IgD-negative memory B cell (primary cell): ENCODE results near the gene RNFT2. TPM values are rescaled to one million over a fixed set of nuclear protein-coding genes. Genes with fewer than 3 reads are reported as not detected.
"Not testable (repeated sequence)": the region's sequence is repeated elsewhere in the genome, so short reads cannot be mapped to it uniquely, and the experiment has no call there.

ENCODE experiments used
- H3K27ac Mint-ChIP-seq, 3 donors: one replicate each; pipeline ENCODE4 v1.8.0; 2020 to 2022; ENCODE audit warnings: mild to moderate bottlenecking in 3 of 3, mixed read lengths in 3 of 3, moderate library complexity in 1 of 3
- H3K27me3 Mint-ChIP-seq: one replicate; pipeline ENCODE4 v1.8.0; 2021; ENCODE audit warnings: mixed read lengths
- H3K36me3 Mint-ChIP-seq: one replicate; pipeline ENCODE4 v1.8.0; 2020; ENCODE audit warnings: mild to moderate bottlenecking, mixed read lengths
- H3K4me1 Mint-ChIP-seq, 3 donors: one replicate each; pipeline ENCODE4 v1.8.0; 2020 to 2022; ENCODE audit warnings: mixed read lengths in 3 of 3, mild to moderate bottlenecking in 1 of 3
- H3K4me3 Mint-ChIP-seq, 4 donors: one replicate each; pipeline ENCODE4 v1.8.0; 2020 to 2022; ENCODE audit warnings: mild to moderate bottlenecking in 4 of 4, mixed read lengths in 4 of 4, moderate library complexity in 3 of 4
- H3K9me3 Mint-ChIP-seq, 3 donors: one replicate each; pipeline ENCODE4 v1.8.0; 2020 to 2021; ENCODE audit warnings: mixed read lengths in 3 of 3, mild to moderate bottlenecking in 1 of 3
- polyA plus RNA-seq: library from polyadenylated mRNA; unstranded; fragments of 300-500 nt; fragmentation: Illumina TruSeq; gene quantifications from one replicate; pipeline ENCODE4 v1.2.3, GENCODE V29; 2021

RNFT2 gene
- polyA plus RNA-seq, 1 donor from 2014 or later: 3.3 TPM

DNA sequence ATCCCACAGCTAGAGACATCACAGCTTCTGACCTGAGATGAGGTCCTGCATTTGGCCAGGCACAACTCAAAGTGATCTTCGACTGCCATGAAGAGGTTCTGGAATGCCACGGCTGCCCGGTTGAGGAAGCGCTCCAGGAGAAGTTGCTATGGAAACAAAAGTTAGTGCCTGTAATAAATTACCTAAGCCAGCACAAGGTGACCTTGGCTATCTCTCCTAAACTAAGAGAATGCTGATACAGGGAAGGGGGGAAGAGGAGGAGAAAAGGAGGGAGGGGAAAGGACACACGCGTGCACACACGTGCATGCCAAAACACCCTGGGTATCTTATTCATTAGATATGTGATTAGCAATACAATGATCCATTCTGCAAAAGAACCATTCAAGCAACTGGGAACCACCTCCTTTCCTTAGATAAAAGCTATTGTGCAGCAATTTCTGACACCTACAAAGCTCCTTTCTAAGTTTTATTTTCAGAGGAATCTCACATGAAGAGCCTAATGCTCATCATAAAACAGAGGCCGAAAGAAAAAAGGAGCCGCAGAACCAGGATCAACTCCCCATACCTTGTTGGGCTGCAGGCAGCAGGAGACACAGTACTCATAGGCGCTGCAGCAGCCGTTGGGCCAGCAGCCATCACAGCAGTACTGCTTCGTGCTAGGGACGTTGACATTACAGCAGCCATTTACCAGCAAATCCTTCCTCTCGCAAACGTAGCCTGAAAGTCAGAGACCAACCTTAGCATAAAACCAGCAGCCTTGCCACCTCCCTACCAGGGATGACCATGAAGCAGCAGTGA, 18.2 kb upstream of the RNFT2 start:
- peaks cover 5% of the 10 kb centered on the region for H3K36me3 Mint-ChIP-seq
- H3K27me3 Mint-ChIP-seq: no peaks in the 10 kb centered on the region
- no peak overlapping the region for H3K4me3 Mint-ChIP-seq
- H3K4me1 Mint-ChIP-seq: peaks cover 10 to 21% (median 20%) of the 10 kb centered on the region in 3 donors
- H3K9me3 Mint-ChIP-seq: no peaks in the 10 kb centered on the region
- peak overlapping the region in 2 of 3 donors; percentile 33 to 52 for H3K27ac Mint-ChIP-seq

DNA sequence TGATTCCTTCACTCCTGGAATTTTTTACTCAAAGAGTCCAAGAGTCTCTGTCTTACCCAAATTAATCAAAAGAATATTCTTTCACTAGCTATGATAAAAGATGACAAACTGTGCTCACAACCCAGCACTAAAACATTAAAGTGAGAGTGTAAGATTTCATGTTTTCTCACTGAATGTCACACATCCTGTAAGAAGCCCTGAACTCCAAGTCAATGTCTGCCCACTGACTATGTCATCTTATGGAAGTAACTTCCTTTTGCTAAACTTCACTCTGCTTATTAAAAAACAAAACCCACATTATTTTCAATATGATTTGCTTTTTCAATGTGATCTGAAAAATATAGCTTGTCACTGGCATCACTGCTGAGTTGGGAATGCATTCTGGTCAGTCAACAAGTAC, 15.9 kb upstream of the RNFT2 start:
- Mint-ChIP-seq H3K9me3 (no peaks in the 10 kb centered on the region), H3K27me3 (no peaks in the 10 kb centered on the region), H3K4me3 (no peak overlapping the region), H3K36me3 (peaks cover 5% of the 10 kb centered on the region), H3K4me1 (peaks cover 17 to 30% (median 25%) of the 10 kb centered on the region in 3 donors), H3K27ac (peak overlapping the region in 2 of 3 donors; percentile 10 to 80)

DNA sequence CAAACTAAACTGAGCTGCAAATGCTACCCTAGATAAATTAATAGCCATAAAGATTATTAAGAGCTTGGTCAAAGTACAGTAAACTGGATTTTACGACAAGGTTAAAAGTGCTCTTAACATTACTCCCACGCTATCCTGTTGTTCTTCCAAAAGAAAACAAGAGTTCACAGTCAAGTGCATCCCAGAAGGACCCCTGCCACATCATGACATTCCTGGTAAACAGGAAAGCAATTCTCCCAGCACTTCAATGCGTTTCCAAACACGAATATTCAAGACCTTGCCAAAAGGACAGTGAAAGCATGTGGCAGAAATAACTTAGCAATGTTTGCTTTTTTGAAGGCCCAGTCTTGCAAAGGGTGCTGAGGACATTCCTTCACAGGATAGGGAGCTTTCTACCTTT, 11.4 kb upstream of the RNFT2 start:
- no peak overlapping the region for H3K4me3 Mint-ChIP-seq
- peaks cover 10 to 26% (median 15%) of the 10 kb centered on the region in 3 donors for H3K4me1 Mint-ChIP-seq
- no peak overlapping the region for H3K27ac Mint-ChIP-seq
- H3K36me3 Mint-ChIP-seq: peaks cover 3% of the 10 kb centered on the region
- no peaks in the 10 kb centered on the region for H3K27me3 Mint-ChIP-seq
- no peaks in the 10 kb centered on the region for H3K9me3 Mint-ChIP-seq

DNA sequence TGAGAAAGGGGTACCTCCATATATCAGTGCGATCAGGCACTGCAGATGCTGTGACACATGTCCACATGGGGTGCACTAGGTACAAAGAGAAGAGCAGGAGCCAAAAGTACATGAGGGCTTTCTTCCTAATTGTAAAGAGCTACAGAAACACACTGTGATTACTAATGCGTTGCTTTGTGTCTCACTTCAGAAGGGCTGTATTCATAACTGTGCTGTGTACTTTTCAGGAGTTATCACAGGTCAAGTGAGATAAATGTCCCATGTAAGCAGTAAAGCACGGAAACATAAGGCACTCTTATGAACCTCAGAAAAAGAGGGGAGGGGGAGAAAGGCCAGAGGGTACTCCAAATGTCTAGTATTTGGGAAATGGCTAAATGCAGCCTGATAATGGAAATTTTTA, 10.9 kb upstream of the RNFT2 start:
- Mint-ChIP-seq H3K27ac (no peak overlapping the region), H3K27me3 (no peaks in the 10 kb centered on the region), H3K9me3 (no peaks in the 10 kb centered on the region), H3K36me3 (peaks cover 3% of the 10 kb centered on the region), H3K4me3 (no peak overlapping the region), H3K4me1 (peaks cover 5 to 21% (median 18%) of the 10 kb centered on the region in 3 donors)

DNA sequence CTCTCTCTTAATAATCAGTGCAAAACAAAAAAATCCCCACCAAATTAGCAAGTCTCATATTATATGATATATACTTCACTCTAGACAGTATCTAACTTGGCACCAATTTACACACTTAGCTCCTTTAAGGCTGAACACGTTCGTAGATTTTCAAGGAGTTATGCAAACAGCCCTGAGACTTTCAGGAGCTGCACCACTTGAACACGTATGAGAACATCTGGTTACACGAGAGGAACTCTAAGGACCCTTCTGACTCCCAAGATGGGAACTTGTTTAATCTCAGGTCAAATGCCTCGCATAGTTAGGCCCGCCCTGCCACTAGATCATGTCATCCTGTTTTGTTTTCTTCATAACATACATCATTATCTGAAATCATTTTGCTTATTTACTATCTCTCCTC, 10.2 kb upstream of the RNFT2 start:
- H3K27me3 Mint-ChIP-seq: no peaks in the 10 kb centered on the region
- peak overlapping the region in 2 of 3 donors; percentile 56 to 68 for H3K27ac Mint-ChIP-seq
- no peaks in the 10 kb centered on the region for H3K36me3 Mint-ChIP-seq
- peaks cover 4 to 25% (median 18%) of the 10 kb centered on the region in 3 donors for H3K4me1 Mint-ChIP-seq
- H3K9me3 Mint-ChIP-seq: no peaks in the 10 kb centered on the region
- H3K4me3 Mint-ChIP-seq: no peak overlapping the region

DNA sequence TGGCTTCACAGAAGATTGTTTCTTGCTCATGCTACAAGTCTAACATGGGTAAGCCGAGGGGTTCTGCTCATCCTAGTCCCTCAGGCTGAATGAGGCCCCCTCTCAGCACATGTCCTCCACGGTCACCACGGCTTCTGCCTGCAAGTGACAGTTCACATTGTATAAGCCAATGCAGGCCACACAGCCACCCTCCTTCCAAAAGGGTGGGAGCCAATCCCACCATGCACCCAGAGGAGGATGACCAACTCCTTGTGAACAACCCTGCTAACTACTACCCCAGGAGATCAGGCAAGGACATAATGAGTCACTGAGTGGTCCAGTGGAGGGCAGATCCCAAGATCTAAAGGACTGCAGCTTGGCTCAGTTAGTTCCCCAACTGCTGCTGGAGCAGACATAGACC, 6.3 kb upstream of the RNFT2 start:
- Mint-ChIP-seq H3K27me3 (no peaks in the 10 kb centered on the region), H3K9me3 (no peaks in the 10 kb centered on the region), H3K36me3 (peaks cover 5% of the 10 kb centered on the region), H3K27ac (no peak overlapping the region), H3K4me3 (peak overlapping the region in 1 of 4 donors; percentile 45), H3K4me1 (peaks cover 13 to 38% (median 32%) of the 10 kb centered on the region in 3 donors)

DNA sequence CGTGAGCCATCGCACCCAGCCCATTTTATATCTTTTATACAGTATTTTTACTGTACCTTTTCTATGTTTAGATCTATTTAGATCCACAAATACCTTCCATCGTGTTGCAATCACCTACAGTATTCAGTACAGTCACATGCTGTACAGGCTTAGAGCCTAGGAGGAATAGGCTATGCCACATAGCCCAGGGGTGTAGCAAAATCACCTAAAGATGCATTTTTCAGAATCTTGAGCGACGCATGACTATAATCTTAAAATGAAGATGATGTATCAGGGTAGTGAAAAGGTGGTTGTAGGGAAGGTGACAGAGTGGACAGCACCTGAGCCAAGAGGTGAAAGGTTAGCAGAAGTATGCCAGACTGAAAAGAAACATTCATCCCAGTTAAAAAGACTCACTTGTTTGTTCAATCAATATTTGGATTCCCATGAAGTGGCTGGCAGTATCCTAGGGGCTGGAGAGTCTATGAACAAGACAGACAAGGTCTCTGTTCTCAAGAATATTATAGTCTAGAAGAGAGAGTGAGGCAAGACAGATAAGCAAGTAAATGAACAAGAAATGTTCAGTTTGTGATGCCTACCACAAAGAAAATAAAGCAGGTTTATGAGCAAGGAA, 3.9 kb upstream of the RNFT2 start:
- H3K4me1 Mint-ChIP-seq: peaks cover 20 to 41% (median 33%) of the 10 kb centered on the region in 3 donors
- no peaks in the 10 kb centered on the region for H3K9me3 Mint-ChIP-seq
- peak overlapping the region in 1 of 3 donors; percentile 64 for H3K27ac Mint-ChIP-seq
- H3K27me3 Mint-ChIP-seq: peaks cover 1% of the 10 kb centered on the region
- peak overlapping the region in 2 of 4 donors; percentile 7 to 93 for H3K4me3 Mint-ChIP-seq
- peaks cover 7% of the 10 kb centered on the region for H3K36me3 Mint-ChIP-seq

DNA sequence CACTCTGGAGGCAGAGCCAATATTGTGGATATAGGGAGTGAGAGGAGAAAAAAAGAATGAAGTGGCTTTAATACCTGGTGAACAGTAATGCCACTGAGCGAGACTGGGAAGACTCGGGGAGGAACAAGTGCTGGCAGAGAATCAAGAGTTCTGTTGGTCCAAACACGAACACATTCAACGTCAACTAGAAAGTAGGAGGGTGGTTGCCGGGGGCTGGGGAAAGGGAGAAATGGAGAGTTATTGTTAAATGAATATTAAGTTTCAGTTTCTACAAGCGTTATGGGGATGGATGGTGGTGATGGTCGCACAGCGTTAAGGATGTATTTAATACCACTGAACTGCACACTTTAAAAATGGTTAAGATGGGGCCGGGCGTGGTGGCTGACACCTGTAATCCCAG, 3.0 kb upstream of the RNFT2 start:
- peaks cover 20 to 38% (median 33%) of the 10 kb centered on the region in 3 donors for H3K4me1 Mint-ChIP-seq
- H3K27me3 Mint-ChIP-seq: peaks cover 1% of the 10 kb centered on the region
- H3K36me3 Mint-ChIP-seq: peaks cover 7% of the 10 kb centered on the region
- peak overlapping the region; percentile 47 to 93 (median 66) for H3K4me3 Mint-ChIP-seq
- H3K27ac Mint-ChIP-seq: peak overlapping the region in 2 of 3 donors; percentile 35 to 64
- no peaks in the 10 kb centered on the region for H3K9me3 Mint-ChIP-seq

DNA sequence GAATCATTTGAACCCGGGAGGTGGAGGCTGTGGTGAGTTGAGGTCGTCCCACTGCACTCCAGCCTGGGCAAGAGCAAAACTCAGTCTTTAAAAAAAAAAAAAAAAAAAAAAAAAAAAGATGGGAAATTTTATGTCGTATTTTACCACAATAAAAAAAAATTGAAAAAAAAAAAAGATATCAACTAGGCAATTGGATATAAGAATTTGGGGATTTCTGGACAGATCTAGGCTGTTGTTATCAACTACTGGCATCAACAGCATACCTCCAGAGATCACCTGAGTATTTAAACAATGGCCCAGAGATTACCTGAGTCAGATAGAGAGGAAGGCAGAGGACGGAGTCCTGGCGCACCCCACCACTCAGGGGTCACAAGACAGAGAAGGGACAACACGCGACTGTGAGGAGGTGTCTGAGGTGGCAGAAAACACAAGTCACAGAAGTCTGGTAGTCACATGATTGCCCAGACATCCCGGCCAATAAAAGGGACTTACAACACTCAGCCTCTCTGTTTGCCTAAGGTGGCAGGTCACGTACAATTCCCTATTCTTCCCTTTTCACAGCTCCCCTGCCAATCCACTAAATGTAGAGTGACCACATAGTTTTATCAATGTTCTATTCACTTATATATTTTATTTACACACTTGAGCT, 2.0 kb upstream of the RNFT2 start:
- Mint-ChIP-seq H3K4me1 (peaks cover 20 to 38% (median 33%) of the 10 kb centered on the region in 3 donors), H3K27ac (peak overlapping the region in 1 of 3 donors; percentile 90), H3K36me3 (peaks cover 7% of the 10 kb centered on the region), H3K4me3 (peak overlapping the region; percentile 95 to 99 (median 97)), H3K27me3 (peaks cover 1% of the 10 kb centered on the region), H3K9me3 (no peaks in the 10 kb centered on the region)

DNA sequence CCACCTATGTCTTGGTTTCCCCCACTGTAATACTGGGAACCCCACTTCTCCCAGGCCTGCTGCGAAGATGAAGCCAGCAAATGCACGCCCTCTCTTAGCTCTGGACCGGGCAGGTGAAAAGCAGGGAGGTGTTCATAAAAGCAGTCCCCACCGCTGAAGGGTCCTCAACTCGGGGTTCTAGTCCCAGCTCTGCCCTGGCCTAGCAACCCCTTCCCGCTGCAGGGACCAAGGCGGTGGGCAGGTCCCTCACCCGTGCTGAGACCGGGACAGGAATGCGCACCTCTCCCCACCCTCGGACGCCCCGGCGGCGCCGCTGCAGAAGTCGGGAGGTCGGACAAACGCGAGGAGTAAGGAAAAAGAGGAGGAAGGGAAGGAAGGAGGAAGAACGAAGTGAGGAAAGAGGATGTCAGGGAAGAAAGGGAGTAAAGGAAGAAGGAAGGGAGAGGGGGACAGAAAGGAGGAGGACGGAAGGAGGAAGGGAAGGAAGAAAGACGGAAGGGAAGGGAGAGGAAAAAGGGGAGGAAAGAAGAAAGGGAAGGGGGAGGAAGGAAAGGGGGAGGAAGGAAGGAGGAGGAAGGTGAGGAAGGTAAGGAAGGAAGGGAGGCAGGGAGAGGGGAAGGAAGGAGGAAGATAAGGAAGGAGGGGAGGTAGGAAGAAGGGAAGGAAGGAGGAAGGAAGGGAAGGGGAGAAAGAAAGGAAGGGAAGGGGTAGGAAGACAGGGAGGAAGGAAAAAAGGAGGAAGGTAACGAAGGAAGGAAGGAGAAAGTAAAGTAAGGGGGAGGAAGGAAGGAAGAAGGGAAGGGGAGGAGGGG, 947 bp upstream of the RNFT2 start:
- peaks cover 20 to 38% (median 30%) of the 10 kb centered on the region in 3 donors for H3K4me1 Mint-ChIP-seq
- peaks cover 7% of the 10 kb centered on the region for H3K36me3 Mint-ChIP-seq
- H3K9me3 Mint-ChIP-seq: no peaks in the 10 kb centered on the region
- peaks cover 1% of the 10 kb centered on the region for H3K27me3 Mint-ChIP-seq
- H3K27ac Mint-ChIP-seq: peak overlapping the region; percentile 90 to 93 (median 90)
- peak overlapping the region; percentile 95 to 99 (median 97) for H3K4me3 Mint-ChIP-seq

DNA sequence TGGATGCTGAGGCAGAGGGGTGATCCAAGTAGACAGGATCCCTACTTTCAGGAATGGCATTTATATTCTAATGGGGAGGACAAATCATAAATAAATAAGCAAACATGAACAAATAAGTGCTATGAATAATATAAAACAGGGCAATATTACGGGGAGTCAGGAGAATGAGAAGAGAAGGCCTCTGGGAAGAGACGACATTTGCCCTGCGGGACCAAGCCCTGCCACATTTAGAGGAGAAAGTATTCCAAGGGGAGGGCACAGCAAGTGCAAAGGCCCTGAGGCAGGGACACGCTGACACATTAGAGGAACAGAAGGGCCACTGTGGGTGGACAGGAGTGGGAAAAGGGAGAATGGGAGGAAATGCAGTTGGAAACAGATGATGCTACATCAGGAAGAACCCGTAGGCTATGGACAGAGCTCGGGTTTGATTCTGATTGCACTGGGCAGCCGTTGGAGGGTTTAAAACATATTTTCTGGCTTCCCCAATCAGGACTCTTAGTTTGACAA, 1.3 kb downstream of the RNFT2 start:
- H3K27ac Mint-ChIP-seq: no peak overlapping the region
- H3K27me3 Mint-ChIP-seq: peaks cover 1% of the 10 kb centered on the region
- H3K9me3 Mint-ChIP-seq: no peaks in the 10 kb centered on the region
- H3K4me3 Mint-ChIP-seq: peak overlapping the region in 1 of 4 donors; percentile 96
- H3K4me1 Mint-ChIP-seq: peaks cover 23 to 29% (median 23%) of the 10 kb centered on the region in 3 donors
- H3K36me3 Mint-ChIP-seq: peaks cover 7% of the 10 kb centered on the region

DNA sequence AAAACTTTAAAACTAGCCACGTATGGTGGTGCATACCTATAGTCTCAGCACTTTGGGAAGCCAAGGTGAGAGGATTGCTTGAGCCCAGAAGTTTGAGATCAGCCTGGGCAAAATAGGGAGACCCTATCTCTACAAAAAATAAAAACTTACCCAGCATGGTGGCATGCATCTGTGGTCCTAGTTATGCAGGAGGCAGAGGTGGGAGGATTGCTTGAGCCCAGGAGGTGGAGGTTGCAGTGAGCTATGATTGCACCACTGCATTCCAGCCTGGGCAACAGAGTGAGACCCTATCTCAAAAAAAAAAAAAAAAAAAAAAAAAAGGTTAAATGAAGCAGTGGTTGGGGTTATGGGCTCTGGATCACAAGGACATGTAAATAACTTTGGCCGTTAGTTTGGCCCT, 4.7 kb downstream of the RNFT2 start:
- not testable (repeated sequence) for H3K36me3 Mint-ChIP-seq, H3K27me3 Mint-ChIP-seq, H3K27ac Mint-ChIP-seq, H3K4me3 Mint-ChIP-seq, H3K9me3 Mint-ChIP-seq
- peaks cover 8 to 14% (median 11%) of the 10 kb centered on the region in 3 donors for H3K4me1 Mint-ChIP-seq

DNA sequence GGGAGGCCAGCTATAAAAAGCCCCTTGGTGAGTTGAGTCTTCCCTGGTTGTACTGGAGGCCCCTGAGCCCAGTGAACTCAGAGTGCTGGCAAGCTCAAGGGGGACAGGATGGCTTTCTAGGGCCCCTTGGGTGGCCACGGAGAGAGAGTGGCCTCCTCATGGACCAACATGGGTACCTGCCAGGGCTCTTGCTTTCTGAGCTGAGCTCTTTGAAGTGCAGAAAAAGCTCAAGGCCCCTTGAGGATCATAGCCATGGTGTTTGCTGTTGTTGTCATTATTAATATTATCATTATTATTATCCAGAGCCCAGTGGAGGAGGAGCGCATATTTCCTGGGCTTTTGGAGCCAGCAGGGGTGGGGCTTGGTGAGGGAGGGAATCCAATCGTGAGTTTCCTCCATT, 6.7 kb downstream of the RNFT2 start:
- H3K27ac Mint-ChIP-seq: no peak overlapping the region
- no peaks in the 10 kb centered on the region for H3K27me3 Mint-ChIP-seq
- H3K36me3 Mint-ChIP-seq: peaks cover 5% of the 10 kb centered on the region
- H3K9me3 Mint-ChIP-seq: no peaks in the 10 kb centered on the region
- peaks cover 0 to 3% (median 0%) of the 10 kb centered on the region in 3 donors for H3K4me1 Mint-ChIP-seq
- no peak overlapping the region for H3K4me3 Mint-ChIP-seq

DNA sequence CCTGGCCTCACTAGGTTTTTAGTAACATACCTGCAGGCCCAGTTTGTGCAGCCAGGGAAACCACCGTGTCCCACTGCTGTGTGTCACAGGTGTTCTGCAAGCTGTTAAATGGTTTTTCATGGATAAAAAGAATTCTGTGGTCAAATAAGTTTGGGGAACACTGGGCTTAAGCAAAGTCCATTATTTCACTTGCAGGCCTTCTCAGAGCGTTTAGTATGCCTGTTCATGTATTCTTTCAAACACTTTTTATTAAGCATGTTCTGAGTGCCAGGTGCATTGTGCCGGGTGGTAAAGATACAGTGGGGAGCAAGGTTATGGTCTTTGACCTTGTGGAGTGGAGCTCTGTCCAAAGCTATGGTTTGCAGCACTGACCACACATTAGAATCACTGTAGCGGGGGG, 7.4 kb downstream of the RNFT2 start:
- H3K9me3 Mint-ChIP-seq: no peaks in the 10 kb centered on the region

More for the DNA sequence above, 7.4 kb downstream of the RNFT2 start:
- H3K27me3 Mint-ChIP-seq: no peaks in the 10 kb centered on the region
- peaks cover 5% of the 10 kb centered on the region for H3K36me3 Mint-ChIP-seq
- H3K4me3 Mint-ChIP-seq: no peak overlapping the region
- peaks cover 0 to 3% (median 0%) of the 10 kb centered on the region in 3 donors for H3K4me1 Mint-ChIP-seq
- no peak overlapping the region for H3K27ac Mint-ChIP-seq
